8988T (cell line): ENCODE results near the gene PRKD1.
"Not testable (repeated sequence)": the region's sequence is repeated elsewhere in the genome, so short reads cannot be mapped to it uniquely, and the experiment has no call there.

Source experiments
- DNase-seq: peaks from one replicate; pipeline ENCODE4 v3.0.0; 2011

Gene PRKD1

DNA sequence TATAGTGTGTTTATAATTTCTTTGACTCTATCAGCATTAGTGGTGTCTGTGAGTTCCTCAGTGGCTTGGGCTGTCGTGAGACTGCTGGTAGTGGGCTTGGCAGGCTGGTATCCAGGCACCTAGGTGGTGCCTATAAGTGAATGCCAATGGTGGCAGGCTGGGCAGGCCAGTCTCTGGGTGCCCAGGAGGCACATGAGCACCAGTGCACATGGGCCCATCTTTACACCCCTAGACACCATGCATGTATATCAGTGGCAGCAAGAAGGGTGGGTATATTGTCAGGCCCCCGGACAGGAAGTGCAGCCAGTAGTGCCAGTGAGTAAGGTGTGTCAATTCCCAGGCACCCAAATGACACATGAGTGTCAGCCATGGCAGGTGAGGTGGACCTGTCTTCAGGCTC lies 138.2 kb downstream of the PRKD1 start:
- DNase-seq, result no peak

DNA sequence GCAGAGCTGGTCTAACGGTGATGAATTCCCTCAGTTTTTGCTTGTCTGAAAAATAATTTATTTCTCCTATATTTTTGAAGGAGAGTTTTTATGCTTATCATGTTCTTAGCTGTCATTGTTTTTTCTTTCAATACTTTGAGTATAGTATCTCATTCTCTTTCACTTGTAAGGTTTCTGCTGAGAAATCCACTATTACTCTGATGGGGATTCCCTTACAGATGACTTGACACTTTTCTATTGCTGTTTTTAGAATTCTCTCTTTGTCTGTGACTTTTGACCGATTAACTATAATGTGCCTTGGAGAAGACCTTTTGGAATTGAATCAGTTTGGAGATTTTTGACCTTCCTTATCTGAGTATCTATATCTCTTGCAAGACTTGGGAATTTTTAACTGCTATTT lies 139.6 kb downstream of the PRKD1 start:
- no peak for DNase-seq

GRCh38 chr14:29783556-29783955 lies 144.1 kb downstream of the PRKD1 start:
- no peak for DNase-seq

GRCh38 chr14:29782041-29782440 lies 145.6 kb downstream of the PRKD1 start:
- no peak for DNase-seq

GRCh38 chr14:29777142-29777541 lies 150.5 kb downstream of the PRKD1 start:
- not testable (repeated sequence) for DNase-seq

DNA sequence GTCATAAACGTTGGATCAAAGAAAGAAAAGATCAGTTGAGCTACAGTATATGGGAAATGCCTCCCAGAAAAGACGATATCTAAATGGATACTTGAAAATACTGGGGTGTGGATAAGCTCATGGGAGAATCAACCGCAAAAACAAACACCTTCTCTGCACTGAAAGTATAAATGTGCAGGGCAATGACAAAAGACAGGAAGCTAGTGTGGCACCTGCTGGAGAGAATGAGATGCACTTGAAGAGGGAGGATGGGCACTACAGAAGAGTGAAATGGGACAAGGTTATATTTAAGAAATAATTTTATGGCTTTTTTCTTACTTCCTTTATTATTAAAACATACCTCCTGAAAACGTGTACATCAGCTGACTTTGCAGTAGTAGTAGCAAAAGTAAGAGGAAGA lies 153.7 kb downstream of the PRKD1 start:
- DNase-seq, result no peak

DNA sequence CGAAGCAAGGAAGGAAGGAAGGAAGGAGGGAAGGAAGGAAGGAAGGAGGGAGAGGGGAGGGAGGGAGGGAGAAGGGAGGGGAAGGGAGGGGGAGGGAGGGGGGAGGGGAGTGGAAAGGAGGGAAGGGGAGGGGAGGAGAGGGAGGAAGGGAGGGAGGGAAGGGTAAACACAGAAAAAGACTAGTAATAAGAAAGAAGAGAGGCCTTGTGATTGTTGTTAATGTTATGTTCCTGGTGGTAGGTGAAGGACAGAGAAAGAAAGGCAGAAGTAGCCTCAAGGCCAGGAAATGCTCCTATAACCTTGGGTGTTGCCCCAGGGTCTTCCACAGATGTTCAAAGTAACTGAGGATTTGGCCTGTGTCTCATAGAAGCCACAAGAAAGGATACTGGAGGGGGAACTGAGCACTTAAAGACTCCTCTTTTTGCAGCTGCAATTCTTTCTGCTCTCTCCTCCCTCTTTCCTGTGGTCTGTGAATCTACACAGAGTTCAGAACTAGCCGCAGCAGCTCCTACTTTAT lies 164.2 kb downstream of the PRKD1 start:
- DNase-seq, result no peak

DNA sequence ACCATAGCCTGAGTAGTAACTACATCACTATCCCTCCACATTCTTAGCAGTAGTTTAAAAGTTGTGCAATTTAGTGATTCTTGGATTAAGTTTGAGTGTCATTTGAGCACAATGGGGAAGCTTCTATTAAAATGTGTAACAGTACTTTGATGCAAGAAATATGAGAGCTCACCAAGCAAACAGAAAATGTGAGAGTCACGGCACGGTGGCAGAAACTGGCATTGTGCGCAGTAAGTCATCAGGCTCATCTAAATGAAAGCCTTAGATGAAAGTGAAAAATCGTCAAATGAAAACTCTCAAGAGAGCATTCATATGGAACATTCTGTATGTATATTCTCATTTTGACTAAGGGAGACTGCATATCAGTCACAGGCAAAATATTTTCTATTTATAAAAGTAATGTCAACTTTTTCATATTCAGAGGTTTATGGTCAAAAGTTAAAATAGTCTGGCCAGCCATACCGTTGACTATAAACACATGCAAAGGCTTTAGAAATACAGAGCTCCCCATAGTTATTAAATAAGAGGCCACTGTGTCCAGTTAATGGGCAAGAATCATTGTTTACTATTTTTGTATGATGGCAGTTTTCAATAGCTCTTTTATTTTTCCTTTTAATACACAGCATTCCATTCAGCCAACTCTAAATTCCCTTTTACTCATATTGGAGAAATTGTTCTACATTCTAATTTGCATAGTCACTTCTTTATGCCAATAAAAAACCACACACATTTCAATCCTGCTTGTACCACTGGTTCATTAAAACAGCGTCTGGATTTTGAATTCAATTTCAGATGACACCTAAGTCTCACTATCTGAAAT lies 167.9 kb downstream of the PRKD1 start:
- no peak for DNase-seq

DNA sequence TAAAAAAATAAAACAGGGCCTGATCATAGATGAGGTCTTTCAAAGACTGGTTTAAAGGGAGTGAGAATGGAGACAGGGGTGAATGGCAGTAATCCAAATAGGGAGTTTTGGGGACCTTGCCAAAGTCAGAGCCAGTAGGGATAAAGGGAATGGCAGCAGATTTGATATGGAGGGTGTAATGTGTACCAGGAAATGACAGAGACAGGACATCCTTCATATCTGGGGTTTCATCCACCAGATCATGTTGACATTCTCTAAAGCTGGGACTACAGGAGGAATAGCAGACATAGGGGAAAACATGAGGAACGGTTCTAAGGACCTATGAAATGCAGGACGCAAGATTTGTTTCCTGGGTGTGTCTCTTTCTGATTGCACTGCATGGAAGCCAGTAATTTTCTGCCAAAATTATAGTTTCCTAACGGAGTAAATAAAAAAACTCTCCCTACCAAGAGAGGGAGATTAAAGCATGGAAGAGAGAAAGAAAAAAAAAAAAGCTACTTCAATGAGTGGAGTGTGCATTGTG lies 169.9 kb downstream of the PRKD1 start:
- no peak for DNase-seq

DNA sequence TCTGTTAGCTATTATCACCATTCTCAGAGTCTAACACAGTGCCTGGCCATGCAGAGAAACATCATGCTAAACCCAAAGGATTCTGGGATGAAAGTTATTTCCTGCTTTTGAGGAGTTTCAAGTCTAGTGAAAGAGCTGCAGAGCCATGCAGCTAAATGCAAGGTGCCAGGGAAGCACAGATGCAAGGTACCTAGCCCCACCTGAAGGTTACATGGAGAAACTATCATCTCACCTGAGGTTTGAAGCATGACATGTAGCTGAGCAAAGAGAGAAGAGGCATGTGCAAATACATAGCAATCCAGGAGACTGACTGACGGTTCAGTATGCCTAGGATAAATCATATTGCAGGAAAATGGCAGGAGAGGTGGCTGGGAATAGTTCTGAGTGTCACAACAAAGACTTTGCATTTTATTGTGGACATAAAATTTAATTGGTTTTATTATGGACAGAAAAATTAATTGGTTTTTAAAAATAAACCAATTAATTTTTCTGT lies 170.4 kb downstream of the PRKD1 start:
- DNase-seq, result no peak

DNA sequence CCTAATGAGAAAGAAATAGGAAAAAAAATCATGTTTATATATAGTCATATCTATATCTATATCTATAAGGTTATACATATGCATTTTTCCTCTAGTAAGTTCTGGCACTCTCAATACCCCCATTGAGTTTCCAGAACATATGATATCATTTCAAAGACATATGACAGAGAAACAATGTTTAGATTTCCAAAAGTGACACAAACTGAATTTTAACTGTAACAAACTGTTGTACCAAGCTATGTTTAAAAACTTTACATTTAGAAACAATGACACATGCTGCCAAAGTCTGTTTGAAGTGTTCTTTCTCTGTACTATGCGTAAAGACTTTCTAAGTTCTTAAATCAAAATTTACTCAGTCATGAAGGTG lies 171.6 kb downstream of the PRKD1 start:
- no peak for DNase-seq

DNA sequence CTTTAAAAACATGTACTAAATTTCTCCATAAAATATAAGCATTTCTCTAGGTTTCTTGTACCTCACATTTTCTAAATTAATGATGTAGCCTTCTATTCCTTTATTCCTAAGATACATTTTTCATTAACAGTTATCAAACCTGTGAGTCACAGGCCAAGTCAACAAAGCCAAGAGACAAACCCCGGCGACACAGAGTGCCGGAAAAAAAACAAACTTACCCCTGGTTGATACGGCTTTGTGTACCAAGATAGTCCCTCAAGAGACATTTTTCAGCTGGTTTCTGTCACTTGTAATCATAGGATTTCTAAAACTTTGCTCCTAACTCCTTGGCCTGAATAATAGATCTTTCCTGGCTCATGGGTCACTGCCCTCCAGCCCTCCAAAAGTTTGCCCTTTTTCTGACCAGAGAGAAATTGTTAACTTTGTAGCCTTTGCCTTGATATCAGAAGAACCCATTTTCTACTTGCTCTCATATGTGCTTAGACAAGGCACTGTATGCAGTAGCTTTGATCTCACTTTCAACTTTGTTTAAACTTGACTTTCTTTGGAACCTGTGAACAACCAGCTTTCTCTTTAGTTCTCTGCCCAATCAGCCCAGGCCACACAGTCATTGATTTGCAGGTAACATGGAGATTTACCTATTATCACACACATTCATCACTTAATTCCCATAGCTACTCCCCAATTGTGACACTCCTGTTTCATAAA lies 172.2 kb downstream of the PRKD1 start:
- no peak for DNase-seq

- DNase-seq, result no peak
These were observed 173.5 kb downstream of the PRKD1 start for GRCh38 chr14:29754134-29754533.

- DNase-seq, result no peak
These were observed 175.3 kb downstream of the PRKD1 start for GRCh38 chr14:29752221-29752923.

DNA sequence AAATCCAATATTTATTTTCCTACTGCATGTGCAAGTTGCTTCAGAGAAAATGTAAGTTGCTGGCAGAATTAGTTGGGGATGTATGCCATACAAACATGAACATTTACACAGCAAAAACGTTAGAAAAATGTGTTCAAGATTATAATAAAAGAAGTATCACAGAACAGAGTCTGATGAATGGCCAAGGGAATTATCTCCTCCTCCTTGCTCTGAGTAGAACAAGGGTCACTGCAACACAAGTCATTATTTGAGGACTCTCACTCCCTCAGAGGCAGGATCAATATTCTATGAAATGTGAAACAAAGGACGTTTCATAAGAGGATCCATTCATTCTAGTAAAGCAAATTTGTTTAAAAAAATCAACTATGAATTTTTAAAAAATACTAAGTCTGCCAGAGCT lies 177.8 kb downstream of the PRKD1 start:
- no peak for DNase-seq

DNA sequence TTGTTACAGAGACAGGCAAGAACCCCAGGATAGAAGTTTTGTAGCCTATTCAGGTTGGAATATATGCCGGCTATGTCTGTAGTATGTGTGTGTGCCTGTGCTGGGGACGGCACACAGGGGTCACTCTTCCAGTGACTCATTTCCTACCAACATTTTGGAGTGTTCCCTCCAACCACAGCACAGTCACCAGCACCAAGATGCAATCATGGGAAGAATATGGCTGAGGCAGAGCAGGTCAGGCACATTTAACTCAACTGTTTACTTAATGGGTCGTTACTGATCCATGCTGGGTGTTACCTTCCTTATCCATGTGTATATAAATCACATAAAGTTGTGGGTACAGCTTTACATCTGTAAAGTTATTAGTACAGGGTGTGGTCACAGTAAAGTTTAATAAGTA lies 178.3 kb downstream of the PRKD1 start:
- DNase-seq, result no peak

DNA sequence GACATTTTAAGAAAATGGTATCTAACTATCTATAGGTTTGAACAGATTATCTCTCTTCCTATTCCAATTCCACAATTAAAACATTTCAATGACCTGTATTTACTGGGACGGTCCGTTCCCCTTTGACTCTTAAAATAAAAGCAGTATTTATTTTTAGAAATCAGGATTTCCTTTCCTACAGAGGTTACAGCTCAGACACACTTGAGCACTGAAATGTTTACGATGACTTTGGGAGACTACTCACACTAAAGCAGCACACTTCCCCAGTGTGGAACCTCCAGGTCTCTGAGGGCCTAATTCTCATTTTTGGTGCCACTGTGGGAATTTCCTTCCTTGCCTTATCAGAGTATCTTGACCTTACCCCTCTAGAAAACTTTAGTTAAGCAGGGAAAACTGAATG lies 181.8 kb downstream of the PRKD1 start:
- DNase-seq, result no peak

DNA sequence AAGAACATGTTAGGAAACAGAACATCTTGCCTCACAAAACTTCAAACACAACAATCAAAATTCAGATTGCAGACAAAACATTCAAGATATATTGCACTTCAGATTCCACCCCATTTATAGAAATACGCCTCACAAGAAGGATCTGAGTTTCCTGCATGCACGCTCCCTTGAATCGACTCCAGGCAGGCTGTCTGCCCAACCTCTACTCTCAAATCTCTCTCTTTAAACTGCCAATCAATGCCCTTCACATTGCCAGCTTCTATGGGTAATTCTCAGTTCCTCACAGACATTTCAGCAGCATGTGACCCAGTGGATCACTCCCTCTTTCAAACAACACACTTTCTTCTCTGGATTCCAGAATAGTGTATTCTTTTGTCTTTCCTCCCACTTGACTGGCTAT lies 184.1 kb downstream of the PRKD1 start:
- DNase-seq, result no peak

GRCh38 chr14:29741909-29742401 lies 185.7 kb downstream of the PRKD1 start:
- no peak for DNase-seq

DNA sequence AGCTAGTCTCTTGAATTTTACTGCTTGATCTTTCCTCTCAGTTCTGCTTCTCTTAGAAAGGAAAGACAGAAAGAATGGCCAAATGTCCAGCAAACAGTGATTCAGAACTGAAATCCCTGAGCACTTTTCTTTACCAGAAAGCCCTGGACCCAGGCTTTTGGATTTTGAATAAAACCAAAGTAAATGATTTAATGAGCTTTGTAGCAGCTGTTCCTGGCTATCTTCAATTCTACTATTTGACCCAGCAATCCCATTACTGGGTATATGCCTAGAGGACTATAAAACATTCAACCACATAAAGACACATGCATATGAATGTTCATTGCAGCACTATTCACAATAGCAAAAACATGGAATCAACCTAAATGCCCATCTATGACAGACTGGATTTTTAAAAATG lies 187.2 kb downstream of the PRKD1 start:
- DNase-seq, result no peak

GRCh38 chr14:29738950-29739349 lies 188.7 kb downstream of the PRKD1 start:
- DNase-seq, result no peak

DNA sequence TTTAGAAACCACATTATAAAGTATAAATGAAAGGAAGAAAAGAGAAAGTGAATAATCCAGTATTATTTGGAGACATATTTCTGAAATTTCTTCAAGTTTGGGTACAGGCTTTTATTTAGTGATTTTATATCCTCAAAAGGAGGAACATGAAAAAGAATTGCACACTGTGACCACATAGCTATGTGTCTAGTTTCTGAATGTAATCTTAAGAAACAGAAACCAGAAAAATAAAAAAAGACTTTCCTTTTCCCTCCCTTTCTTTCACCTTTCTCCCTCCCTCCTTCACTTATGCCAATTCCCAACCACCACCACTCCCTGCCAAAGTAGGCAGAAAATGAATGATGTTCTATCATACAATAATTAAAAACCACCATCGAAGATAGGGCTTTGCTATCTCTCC lies 189.6 kb downstream of the PRKD1 start:
- DNase-seq, result no peak

DNA sequence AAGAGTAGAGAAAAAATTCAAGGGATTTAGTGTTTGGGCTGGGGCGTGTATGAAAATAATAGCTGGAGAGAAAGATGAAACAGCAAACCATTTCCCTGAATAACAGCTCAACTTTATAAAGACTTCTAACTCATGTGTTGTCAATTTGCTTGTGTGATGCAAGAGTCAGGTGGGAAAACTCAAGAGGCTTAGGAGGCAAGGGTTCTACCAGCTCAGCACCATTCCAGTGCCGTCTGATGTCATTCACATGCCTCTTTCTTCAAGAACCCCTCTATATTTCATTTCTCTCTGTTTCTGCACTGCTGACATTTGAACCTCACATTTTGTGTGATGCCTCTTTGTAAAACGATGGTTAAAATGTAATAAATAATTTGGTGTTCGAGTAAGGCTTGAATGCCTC lies 192.2 kb downstream of the PRKD1 start:
- no peak for DNase-seq
